Smooth muscle cell (in vitro differentiated cells): ENCODE data around the gene PKD1. TPM values are rescaled to one million over a fixed set of nuclear protein-coding genes. Genes with fewer than 3 reads are reported as not detected.

ENCODE experiments used
- DNase-seq: peaks from one replicate; lab custom pipeline; 2025; ENCODE audit not compliant: unreplicated experiment; lab: John Stamatoyannopoulos, UW
- H2AFZ ChIP-seq: fragments of 200-600 bp; sonication (generic); 2 replicates; pipeline ENCODE4 v1.6.0; 2016; ENCODE audit warnings: antibody characterized with exemption, low read depth, mild to moderate bottlenecking
- H3F3A ChIP-seq: fragments of 200-600 bp; sonication (generic); 2 replicates; pipeline ENCODE4 v1.6.0; 2017; ENCODE audit warnings: antibody characterized with exemption, low read depth
- H3K27ac ChIP-seq: fragments of 200-600 bp; sonication (generic); 2 replicates; pipeline ENCODE4 v1.5.1; 2016; ENCODE audit warnings: low read depth, mild to moderate bottlenecking
- H3K27me3 ChIP-seq: fragments of 200-600 bp; sonication (generic); 2 replicates; pipeline ENCODE4 v1.6.1; 2016; ENCODE audit warnings: low read depth, mild to moderate bottlenecking
- H3K36me3 ChIP-seq: fragments of 200-600 bp; sonication (generic); 2 replicates; pipeline ENCODE4 v1.5.1; 2016; ENCODE audit warnings: low read depth
- H3K4me1 ChIP-seq: fragments of 200-600 bp; sonication (generic); 2 replicates; pipeline ENCODE4 v1.5.1; 2016; ENCODE audit warnings: low read depth
- H3K4me2 ChIP-seq: fragments of 200-600 bp; sonication (generic); 2 replicates; pipeline ENCODE4 v1.6.0; 2016; ENCODE audit warnings: mild to moderate bottlenecking
- H3K4me3 ChIP-seq: fragments of 200-600 bp; sonication (generic); 2 replicates; pipeline ENCODE4 v1.5.1; 2016; ENCODE audit warnings: mild to moderate bottlenecking
- H3K79me2 ChIP-seq: fragments of 200-600 bp; sonication (generic); 2 replicates; pipeline ENCODE4 v1.6.0; 2016; ENCODE audit warnings: low read depth, mild to moderate bottlenecking
- H3K9ac ChIP-seq: fragments of 200-600 bp; sonication (generic); 2 replicates; pipeline ENCODE4 v1.6.0; 2016; ENCODE audit warnings: low read depth
- H3K9me3 ChIP-seq: fragments of 200-600 bp; sonication (generic); replicated peaks from 2 replicates; pipeline ENCODE4 v1.5.1; 2016; ENCODE audit warnings: low read depth
- H4K20me1 ChIP-seq: fragments of 200-600 bp; sonication (generic); 2 replicates; pipeline ENCODE4 v1.6.0; 2016; ENCODE audit warnings: low read depth
- WGBS: methylation state at CpG from one replicate; pipeline ENCODE4 v1.1.7; 2016; ENCODE audit warnings: low lambda C conversion rate; 5-methylcytosine and 5-hydroxymethylcytosine counted together
- polyA plus RNA-seq: library from polyadenylated mRNA; unstranded; fragments of >200 nt; fragmentation: Nextera tagmentation; extraction: Ambion mirVana; gene quantifications from 2 replicates; pipeline ENCODE4 v1.2.1, GENCODE V29; 2016
- total RNA-seq: library from RNA; depleted of rRNA; stranded (reverse); fragments of >200 nt; gene quantifications from 2 replicates; pipeline ENCODE4 v1.2.3, GENCODE V29; 2014
- TF ChIP-seq, protein P1 (sequence below): fragments of 200-600 bp; sonication (generic); IDR thresholded peaks from 2 replicates; pipeline ENCODE4 v1.5.1; 2017; ENCODE audit warnings: borderline replicate concordance, mild to moderate bottlenecking, antibody characterized with exemption; ENCODE audit not compliant: insufficient read depth, poor library complexity, severe bottlenecking

Gene PKD1
- total and polyA plus RNA-seq, 2 experiments from 2014 or later: 47.9 to 70.1 TPM

DNA sequence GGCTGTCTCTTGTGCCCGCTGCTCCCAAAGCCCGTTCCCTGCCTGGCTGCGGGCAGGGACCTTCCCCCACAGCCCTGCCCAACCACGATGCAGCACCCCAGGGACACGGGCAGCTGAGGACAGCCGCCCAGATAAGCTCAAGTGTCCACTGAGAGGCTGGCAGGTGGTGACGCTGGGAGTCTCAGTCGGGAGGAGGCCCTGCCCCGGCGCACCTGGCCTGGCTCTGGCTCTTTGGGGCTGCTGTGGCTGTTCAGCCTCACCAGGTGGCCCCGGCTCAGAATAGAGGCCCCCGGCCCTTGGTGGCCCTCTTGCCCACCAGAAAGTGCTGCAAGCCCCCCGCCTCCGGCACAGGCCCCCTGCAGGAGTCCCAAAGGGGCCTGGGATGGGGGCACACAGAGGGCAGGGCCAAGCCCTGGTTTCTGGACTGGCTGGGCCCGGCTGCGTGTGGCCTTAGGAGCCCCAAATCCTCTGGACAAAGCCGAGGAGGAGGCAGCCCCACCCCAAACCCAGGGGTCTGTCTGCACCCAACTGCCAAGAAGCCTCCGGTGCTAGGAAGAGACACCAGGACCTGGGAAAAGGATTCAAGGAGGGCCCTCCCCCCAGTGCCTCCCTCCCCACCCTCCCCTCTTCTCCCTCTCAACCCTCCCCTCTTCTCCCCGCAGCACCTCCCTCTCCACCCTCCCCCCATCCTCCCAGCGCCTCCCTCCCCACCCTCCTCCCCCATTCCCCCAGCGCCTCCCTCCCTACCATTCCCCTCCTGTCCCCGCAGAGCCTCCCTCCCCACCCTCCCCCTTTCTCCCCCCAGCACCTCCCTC is 93.3 kb downstream of the PKD1 start:
- H3K79me2 ChIP-seq: no peaks in the 10 kb centered on the region
- H3F3A ChIP-seq: no peaks in the 10 kb centered on the region
- H3K4me3 ChIP-seq: no peak overlapping the region
- no peaks in the 10 kb centered on the region for H3K27me3 ChIP-seq
- WGBS: 96% methylated on average over 18 of the region's 22 CpGs
- TF ChIP-seq, protein P1, sequence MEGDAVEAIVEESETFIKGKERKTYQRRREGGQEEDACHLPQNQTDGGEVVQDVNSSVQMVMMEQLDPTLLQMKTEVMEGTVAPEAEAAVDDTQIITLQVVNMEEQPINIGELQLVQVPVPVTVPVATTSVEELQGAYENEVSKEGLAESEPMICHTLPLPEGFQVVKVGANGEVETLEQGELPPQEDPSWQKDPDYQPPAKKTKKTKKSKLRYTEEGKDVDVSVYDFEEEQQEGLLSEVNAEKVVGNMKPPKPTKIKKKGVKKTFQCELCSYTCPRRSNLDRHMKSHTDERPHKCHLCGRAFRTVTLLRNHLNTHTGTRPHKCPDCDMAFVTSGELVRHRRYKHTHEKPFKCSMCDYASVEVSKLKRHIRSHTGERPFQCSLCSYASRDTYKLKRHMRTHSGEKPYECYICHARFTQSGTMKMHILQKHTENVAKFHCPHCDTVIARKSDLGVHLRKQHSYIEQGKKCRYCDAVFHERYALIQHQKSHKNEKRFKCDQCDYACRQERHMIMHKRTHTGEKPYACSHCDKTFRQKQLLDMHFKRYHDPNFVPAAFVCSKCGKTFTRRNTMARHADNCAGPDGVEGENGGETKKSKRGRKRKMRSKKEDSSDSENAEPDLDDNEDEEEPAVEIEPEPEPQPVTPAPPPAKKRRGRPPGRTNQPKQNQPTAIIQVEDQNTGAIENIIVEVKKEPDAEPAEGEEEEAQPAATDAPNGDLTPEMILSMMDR: no peak
- H2AFZ ChIP-seq: no peak overlapping the region
- H3K4me1 ChIP-seq: peaks cover 9% of the 10 kb centered on the region
- no peaks in the 10 kb centered on the region for H4K20me1 ChIP-seq
- no peaks in the 10 kb centered on the region for H3K9me3 ChIP-seq
- H3K9ac ChIP-seq: no peak overlapping the region
- no peaks in the 10 kb centered on the region for H3K36me3 ChIP-seq
- no peak for DNase-seq
- H3K27ac ChIP-seq: no peak overlapping the region
- no peak overlapping the region for H3K4me2 ChIP-seq

DNA sequence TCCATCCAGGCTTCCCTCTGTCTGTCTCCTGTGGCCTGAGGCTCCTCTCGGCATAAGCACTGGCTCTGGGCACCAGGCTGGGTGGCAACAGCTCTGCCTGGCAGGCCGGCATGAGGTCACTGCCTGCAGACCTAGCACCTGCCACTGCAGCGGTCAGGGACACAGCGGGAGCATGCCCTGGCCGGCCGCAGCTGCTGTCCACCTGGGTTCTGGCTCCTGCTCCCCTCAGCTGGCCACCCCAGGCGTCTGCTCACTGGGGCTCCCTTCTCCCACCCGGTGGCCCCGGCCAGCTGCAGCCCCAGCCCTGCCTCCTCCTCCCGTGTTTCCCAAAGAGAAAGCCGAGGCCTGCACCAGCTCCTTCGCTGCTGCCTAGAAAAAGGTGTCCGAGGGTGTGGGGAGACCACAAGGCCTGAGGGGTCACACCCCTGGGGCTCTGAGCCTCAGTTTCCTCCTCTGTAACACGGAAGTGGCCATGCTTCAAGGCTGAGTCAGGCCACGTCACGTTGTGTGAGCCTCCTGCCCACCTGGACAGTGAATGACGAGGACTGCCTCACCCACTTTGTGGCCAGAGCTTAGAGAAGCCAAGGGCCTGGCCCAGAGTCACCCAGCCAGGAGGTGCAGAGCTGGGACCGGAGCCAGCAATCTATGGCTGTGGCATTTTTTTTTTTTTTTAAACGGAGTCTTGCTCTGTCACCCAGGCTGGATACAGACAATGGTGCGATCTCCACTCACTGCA is 94.7 kb downstream of the PKD1 start:
- Histone ChIP-seq H3K36me3 (no peaks in the 10 kb centered on the region), H3K4me2 (no peak overlapping the region), H3K9me3 (no peaks in the 10 kb centered on the region), H3K4me1 (peaks cover 8% of the 10 kb centered on the region), H3K27ac (peak overlapping the region; percentile 90), H3K9ac (no peak overlapping the region), H4K20me1 (no peaks in the 10 kb centered on the region), H3K27me3 (no peaks in the 10 kb centered on the region), H3K4me3 (no peak overlapping the region), H2AFZ (no peak overlapping the region), H3F3A (no peaks in the 10 kb centered on the region), H3K79me2 (no peaks in the 10 kb centered on the region)
- no peak for DNase-seq
- TF ChIP-seq, protein P1: no peak
- 95% methylated on average over 20 of the region's 20 CpGs for WGBS

DNA sequence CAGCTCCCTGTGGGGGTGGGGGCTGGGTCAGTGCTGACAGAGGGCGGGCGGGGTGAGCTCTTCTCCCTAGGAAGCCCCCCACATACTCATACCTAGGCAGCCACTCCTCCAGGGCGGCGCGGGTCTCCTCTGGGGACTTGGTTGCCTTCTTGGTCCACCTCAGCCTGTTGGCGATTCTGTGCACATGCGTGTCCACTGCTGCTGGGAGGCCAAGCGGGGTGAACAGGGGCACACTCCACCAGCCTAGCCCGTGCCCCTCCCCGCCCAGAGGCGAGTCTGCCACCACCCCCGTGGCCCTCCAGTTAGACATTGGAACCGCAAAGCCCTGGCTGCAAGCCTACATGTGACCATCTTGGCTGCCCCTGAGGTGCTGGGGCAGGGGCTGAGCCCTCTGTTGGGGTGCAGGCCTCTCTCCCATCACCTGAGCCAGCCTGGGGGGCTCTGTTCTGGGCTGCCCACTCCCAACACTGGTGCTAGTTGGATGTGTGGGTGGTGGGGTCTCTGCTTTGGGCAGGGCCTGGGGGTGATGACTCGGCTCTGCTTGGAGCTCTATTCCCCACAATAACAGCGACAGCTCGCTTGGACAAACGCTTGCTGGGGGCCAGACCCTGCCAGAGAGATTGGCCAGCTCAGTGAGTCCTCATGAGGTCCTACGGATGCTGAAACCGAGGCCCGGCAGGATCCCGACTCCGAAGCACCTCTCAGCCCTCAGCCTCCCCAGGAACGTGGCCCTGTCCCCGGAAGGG is 95.5 kb downstream of the PKD1 start:
- no peak for DNase-seq
- Histone ChIP-seq H3K9me3 (no peaks in the 10 kb centered on the region), H3K4me1 (peaks cover 15% of the 10 kb centered on the region), H3K4me2 (peak overlapping the region; percentile 71), H3K4me3 (no peak overlapping the region), H3K27ac (peak overlapping the region; percentile 90), H3K27me3 (no peaks in the 10 kb centered on the region), H3K9ac (no peak overlapping the region), H2AFZ (no peak overlapping the region), H3K36me3 (no peaks in the 10 kb centered on the region), H4K20me1 (no peaks in the 10 kb centered on the region), H3F3A (no peaks in the 10 kb centered on the region), H3K79me2 (no peaks in the 10 kb centered on the region)
- TF ChIP-seq, protein P1: no peak
- 88% methylated on average over 22 of the region's 24 CpGs for WGBS
